HG03097 (cell line): ENCODE measurements around the gene TNK2.

Source experiments
- ATAC-seq: cut with Tn5 transposase; IDR thresholded peaks from one replicate; pipeline ENCODE4 v1.9.1; 2021; ENCODE audit not compliant: unreplicated experiment, low FRiP score

Gene TNK2

DNA sequence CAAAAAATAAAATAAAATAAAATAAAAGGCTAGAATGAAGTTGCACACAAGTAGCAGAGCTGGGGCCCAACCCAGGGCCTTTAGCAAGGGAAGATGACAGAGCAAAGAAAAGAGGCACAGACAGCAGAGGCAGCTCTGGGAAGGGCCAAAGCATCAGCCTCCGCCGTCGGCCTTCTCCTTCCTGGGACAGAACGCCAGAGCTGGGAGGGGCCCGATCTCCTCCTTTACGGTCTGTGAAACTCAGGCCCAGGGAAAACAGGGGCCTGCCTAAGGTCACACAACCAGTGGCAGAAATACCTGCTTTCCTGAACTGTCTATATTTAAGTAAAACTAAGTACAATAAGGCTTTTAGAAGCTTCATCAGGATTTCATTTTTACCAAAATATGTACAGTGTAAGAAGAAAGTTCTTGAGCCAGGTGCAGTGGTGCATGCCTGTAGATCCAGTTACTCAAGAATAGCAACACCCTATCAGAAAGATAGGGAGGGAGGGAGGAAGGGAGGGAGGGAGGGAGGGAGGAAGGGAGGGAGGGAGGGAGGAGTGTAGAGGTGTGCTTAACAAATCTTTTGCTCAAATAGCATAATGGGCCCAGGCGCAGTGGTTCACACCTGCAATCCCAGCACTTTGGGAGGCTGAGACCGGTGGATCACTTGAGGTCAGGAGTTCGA, 53.6 kb downstream of the TNK2 start:
- no peak for ATAC-seq

DNA sequence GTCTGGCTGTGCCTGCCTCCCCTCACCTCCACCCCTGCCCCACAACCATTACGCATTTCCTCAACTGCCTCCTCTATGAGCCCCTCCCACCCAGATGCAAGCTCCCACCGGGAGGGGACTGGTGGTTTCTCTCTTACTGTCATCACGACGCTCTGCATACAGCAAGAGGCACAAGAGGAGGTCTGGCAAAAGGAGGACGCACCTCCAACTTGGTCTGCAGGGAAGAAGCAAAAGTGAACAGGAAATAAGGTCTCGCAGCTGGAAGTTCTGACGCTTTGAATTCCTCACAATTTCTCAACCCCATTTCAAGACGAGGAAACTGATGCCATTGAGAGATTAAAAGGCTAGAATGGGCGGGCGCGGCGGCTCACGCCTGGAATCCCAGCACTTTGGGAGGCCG, 54.4 kb downstream of the TNK2 start:
- ATAC-seq: no peak

DNA sequence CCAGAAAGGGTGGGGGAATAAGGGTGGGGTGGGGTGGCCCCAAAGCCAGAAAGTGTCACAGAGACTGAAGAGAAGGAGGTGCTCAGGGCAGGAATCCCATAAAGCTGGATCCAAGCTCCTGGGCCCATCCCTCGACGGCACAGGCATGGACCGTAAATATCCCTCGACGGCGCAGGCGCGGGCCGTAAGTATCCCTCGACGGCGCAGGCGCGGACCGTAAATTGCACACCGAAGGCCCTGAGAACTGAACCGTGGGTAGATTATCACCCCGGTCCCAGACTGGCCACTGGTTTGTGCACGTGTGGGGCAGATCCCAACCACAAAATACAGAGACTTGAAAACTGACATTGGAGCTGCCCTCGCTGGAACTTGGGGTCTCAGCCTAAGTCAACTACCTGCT, 55.3 kb downstream of the TNK2 start:
- ATAC-seq: no peak

DNA sequence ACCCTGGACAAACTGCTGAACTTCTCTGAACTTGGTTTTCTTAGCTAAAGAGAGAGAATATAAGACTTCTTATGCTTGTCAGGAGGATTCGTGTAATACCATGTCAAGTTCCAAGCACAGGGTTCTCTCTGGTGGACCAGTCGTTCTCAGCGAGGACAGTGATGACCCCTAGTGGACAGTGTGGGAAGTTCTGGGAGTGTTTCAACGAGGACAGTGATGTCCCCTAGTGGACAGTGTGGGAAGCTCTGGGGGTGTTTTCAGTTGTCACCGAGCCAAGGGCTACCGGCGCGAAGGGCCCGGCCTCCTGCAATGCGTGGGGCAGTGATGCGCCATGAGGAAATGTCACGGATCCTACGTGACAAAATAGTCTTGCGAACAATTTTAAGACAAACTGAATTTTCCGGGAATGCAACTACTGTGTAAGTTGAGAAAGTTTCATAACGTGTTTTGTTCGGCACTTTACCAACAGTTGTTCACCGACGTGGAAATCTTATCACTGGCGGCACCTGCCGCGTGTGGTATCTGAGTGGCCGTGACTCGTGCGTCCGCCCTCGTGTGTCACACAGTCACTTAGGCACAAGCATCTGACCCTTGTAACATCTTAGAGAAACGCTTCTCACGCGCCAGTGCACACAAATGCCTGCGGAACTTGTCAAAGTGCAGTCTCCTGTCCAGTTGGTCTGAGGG, 57.4 kb downstream of the TNK2 start:
- peak; percentile 87 for ATAC-seq

DNA sequence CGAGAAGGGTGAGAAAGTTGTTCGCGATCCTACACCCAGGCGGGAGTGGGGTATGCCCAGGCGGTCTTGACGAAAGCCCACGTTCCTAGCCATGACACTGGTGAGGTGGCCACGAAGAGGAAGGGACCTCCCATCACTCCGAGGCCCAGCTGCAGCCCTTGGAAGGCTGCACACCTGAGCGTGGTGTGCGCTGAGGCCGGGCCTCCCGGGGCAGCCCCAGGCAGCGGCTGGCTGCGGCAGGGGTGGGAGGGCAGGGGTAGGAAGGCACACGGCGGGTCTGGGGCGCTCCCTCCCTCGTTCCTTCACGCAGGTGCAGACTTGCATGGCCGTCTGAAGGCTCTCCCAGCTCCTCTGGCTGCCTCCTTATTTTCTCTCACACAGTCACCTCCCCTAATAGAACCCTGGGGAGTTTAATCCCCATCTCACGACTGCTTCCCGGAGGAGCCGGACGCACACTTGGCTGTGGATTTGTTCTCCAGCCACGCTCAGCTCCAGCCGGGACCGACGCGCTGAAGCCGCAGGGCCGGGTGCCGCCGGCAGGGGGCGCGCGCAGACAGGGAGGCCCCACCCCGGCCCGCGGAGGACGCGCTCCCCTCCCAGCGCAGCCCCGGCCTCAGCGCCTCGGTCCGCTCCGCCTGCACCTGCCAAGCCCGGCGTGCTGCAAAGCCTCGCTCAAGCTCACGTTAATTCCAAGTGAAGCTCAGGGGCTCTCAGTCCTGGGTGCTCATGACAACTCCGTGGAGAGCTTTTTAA, 58.9 kb downstream of the TNK2 start:
- no peak for ATAC-seq

DNA sequence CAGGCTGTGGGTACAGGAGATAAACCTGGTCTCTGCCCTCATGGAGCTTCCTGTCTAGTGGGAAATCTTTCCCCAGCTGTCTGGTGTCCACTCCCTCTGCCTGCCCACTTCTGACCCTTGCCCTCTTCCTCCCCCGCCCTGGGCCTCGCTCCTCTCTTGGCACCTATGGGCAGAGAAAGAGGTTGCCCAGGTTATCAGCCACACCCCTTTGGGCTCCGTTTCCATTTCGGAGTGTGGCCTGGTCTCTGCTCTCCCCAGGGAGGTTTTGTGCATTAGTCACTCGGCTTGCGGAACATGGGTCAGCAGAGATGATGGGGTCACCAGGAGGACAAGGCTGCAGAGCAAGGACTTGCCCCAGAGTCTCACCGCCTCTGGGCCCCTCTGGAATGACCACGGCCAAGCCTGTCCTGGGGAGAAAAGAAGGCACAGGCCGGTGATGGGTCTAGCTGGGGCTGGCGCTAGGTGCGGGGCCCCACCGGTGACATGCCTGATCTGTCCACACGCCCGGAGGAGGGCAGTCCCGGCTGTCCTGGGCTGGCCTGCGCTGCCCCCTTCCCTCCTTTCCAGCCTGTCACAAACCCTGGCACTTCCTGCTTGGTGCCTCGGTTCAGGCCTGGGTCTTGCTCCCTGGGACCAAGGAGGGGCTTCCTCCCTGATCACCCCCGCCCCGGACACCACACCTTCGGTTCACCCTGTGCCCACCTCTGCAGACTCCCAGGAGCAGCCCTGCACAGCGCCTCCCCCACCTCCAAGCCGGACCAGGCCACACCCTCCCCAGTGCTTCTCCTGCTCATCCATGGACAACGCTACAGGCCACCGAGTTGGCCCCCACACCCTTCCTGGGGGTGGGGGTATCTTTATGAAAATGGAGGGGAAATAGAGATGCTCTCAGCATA, 61.0 kb downstream of the TNK2 start:
- ATAC-seq: no peak

DNA sequence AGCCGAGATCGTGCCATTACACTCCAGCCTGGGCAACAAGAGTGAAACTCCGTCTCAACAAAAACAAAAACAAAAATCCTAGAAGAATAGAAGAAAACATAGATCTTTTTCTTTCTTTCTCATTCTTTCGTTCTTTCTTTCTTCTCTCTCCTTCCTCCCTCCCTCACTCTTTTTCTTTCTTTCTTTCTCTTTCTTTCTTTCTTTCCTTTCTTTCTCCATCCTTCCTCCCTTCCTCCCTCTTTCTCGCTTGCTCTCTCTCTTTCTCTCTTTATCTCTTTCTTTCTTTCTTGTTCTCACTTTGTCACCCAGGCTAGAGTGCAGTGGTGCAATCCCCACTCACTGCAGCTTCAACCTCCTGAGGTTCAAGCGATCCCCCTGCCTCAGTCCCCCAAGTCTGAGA, 62.9 kb downstream of the TNK2 start:
- no peak for ATAC-seq

DNA sequence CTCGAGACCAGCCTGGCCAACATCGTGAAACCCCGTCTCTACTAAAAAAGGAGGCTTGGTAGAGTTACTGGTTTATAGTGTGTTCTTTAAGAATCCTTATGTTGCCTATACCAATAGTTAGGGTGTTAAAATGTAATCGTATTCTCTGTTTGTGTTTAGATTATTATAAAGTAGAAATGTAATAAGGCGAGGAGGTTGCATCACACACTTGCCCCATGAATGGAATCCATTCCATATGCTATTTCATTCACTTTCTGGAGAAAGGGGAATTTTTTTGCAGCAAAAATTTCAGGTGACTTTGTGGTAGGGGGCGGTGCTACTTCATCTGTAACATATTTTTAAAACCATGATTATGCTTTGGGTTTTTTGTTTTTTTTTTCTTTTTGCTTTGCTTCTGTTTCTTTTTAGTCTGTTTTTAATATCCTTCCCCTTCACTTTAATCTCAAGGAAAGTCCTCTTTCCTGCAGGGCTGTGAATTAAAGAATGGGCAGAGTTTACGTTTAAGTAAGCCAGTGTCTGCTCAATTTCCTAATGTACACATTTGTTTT, 63.6 kb downstream of the TNK2 start:
- ATAC-seq: no peak

DNA sequence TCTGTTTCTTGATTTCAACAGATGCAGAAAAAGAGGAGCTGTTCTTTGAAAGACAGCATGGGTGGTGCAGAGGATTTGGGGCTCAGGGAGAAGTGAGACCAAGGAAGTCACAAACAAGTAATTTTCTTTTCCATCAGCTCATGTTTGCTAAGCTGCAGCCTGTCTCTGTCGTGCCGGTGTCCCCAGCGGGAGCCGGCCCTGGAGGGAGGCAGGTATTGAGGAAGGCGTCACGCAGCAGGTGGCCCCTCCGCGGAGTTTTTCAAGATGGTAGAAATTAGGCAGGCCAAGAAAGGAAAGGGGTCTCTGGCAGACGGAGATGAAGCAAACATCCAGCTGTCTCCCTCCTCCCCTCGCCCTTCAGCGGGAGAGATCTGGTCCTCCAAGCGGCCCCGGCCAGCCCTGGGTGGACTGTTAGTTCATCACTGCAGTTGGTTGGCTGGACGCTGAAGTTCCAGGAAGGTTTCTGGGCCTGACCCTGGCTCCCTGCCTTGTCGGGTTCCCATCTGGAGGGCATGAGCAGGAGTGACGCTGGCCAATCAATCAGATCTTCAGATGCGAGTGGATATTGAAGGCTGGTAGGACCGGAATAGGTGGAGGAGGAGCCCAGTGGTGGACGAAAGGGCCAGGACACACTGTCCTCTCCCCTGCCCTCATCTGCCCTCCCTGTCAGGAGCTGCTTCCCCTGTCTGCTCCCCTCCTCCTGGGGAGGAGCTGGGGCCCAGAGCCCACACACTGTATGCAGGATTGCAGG, 68.9 kb downstream of the TNK2 start:
- ATAC-seq: no peak

DNA sequence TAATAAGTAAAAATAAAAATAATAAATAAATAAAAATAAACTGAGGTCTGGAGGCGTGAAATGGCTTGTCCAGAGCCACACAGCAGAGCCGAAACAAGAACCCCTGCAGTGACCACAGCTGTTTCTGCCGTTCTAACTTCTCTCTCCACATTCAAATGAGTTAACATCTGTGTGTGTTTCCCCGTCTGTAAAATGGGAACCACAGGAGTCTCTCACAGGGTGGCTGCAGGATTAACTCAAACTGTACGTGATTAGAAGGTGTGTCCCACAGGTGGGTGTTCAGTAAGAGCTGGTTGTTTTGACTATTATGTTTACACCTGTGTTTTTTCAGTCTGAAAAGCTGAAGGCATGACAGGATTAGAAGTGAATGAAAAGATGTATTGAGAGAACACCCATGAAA, 69.6 kb downstream of the TNK2 start:
- no peak for ATAC-seq

DNA sequence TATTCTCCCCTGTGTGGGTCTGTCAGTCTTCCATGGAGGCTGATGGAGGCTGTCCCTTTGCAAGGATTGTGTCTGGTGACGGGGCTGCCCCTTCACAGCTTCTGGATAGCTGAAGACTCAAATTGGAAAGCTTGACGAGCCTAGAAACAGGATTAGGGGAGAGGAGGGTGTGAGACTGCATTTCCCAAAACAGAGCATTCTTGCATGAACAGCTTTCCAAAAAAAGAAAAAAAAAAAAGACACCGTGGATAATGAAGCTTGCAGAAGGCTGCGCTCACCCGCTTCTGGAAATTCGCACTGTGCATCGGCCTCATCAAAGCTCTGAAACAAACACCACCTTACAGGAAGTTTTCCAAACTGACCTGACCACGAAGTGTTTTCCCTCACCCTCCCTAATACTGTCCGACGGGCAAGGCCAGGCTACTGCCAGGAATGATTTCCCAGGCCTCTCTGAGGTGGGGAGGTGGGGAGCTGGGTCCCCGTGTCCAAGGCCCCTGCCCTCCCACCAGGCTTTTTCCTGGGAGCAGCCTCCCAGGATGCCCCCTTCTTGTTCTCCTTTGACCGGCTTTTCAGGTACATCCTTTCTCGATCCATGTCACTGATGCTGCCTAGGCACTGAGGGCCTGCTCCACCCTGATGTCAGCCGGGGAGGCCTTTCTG, 71.7 kb downstream of the TNK2 start:
- no peak for ATAC-seq

DNA sequence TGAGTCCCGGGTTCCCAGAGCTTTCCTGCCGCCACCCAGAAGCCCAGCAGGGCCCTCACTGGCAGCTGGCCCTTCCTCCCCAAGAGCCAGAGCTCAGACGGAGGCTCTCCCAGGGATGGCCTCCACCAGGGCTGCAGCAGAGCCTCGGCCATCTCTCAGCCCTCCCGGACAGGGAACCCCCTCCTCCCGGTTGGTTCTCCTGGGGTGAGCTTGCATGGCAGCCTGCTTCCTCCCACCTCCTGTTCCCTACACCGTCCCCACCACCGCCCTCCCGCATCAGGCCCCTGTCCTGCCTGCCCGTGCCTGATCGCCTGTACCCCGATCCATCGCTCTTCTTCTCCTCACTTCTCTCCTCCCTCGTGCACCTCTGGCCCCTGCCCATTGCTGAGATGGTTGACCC, 72.6 kb downstream of the TNK2 start:
- no peak for ATAC-seq

DNA sequence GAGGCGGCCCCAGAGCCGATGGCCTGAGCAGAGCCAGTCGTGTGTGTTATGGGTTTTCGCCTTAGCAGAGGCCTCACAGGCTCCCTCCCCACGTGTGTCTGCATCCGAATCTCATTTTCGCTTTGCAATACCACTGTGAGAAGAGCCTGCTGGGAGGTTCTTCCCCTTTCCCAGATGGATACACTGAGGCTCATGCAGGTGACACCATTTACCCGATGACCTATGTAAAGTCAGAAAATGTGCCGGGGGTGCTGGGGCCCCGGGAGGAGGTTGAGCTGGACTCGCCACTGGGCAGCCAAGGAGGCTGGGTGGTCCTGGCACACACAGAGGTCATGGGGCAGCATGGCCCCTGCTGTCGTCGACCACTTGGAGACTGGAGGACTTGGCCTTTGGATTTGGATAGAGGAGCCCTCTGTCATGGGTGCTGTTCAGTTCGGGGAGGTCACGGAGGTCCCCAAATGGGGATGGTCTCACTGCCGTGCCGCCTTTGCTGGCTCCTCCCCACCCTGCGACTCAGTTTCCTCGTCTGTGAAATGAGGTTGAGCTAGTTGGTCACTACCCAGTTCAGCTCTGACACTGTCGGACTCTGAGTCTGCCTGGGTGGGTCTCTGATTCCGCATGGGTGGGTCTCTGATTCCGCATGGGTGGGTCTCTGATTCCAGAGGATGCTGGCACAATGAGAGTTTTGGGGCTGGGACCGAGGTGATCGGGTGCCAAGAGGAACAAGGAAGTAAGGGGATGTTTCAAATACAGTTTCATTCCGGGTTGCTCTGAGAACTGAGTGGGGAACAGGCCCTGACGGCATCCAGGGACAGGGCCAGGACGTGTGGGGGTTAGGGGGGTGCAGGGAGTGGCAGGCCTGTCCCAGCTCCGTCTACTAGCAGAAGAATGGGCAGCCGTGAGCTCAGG, 73.4 kb downstream of the TNK2 start:
- ATAC-seq: no peak

DNA sequence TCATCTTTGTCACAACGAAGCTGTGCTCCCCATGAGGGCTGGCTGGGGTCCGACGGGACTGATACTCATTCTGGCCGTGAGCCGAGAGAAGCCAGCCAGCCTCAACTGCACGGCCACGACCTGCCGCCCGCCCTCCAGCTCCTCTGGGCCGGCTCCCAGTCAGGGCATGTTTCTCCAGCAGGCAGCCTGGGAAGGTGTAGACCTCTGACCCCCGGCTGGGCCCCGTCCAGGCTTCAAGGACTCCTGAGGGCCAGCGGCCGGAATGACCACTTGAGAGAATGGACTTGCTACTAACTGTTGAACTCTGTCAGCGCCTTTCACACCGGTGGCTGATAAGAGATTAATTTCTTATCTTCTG, 78.5 kb downstream of the TNK2 start:
- ATAC-seq: no peak

DNA sequence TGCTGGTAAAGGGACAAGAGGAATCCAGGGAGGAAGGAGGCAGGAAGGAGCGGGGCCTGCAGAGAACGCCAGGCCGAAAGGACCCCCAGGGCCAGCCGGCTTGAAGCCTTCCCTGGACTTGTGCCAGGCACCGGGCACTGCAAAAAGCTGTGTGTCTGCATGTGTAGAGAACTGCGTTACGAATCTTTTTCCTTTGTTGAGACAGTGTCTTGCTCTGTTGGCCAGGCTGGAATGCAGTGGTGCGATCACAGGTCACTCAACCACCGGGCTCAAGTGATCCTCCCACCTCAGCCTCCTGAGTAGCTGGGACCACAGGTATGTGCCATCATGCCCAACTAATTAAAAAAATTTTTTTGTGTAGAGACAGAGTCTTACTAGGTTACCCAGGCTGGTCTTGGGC, 79.6 kb downstream of the TNK2 start:
- no peak for ATAC-seq

DNA sequence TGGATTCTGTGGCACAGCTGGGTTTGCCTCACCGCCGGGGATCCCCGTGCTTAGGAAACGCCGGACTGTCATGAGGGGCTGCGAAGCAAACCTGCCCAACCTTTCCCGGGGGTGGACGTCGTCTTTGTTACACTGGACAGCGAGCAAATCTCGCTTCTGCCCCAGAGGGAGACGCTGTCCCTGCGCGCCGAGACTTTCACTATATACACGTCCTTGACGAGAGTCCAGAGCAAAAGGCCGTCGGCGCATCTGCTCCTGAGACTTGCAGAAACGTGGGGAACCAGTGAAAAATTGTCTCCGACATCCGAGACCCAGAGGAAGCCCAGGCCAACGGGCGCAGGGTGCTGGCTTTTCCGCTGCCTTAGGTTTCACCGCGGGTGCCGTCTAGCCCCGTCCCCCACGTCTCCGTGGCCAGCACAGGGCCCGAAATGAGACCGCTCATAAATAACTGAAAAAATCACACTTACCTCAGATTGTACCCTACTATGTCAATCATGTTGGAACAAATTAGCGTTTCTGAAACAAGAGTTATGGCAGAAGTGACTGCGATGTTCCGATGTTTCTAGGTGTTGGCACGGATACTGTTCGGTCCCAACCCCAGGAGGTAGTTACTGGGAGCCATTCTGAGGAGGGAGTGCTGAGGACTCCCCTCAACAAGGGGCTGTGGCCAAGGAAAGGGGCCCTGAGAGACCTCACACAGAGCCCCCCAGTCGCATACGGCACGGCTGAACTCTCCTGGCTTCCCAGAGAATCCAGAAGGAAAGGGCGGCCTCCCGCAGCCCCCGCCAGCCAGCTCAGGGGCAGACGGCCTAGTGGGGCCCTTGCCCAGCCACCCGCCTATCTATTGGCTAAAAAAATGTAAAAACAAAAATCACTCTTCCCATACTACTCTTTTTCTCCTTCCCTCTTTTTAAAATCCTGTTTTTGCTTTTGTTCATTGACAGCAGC, 82.2 kb downstream of the TNK2 start:
- no peak for ATAC-seq

DNA sequence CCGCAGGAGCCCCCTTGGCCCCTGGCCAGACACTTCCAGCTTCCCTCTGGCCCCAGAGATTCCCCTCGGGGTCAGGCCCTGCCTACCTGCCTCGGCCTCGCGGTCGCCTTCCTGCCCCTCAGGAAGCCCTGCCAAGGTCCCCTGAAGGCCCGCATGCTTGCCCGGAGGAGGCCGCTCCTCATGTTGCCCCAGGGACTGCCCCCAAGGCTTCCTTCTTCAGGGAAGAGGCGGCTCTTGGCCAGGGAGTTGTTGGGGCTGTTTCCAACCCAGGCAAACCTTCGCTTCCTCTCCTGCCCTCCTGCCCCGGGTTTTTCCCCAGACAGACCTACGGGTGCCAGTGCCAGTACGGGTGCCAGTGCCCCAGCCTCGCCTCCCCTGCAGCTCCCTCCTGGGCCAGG, 83.2 kb downstream of the TNK2 start:
- ATAC-seq: no peak
